ENCODE measurements around the gene GALNT9.

The GALNT9 gene

GRCh38 chr12:132176385-132176919, 152.9 kb downstream of the GALNT9 start:
- no peak for DNase-seq

GRCh38 chr12:132175496-132176384, 153.6 kb downstream of the GALNT9 start:
- no peak for DNase-seq

- DNase-seq: no peak
These were observed 154.4 kb downstream of the GALNT9 start for GRCh38 chr12:132174839-132175490.

- DNase-seq: no peak
These were observed 155.2 kb downstream of the GALNT9 start for GRCh38 chr12:132174015-132174838.

- DNase-seq: no peak
These were observed 156.0 kb downstream of the GALNT9 start for GRCh38 chr12:132173135-132174014.

- DNase-seq: no peak
These were observed 156.8 kb downstream of the GALNT9 start for GRCh38 chr12:132172619-132173018.

- DNase-seq: no peak
These were observed 157.3 kb downstream of the GALNT9 start for GRCh38 chr12:132171968-132172521.

GRCh38 chr12:132171293-132171967, 158.0 kb downstream of the GALNT9 start:
- no peak for DNase-seq

- no peak for DNase-seq
These were observed 158.6 kb downstream of the GALNT9 start for GRCh38 chr12:132170637-132171292.

- no peak for DNase-seq
These were observed 159.2 kb downstream of the GALNT9 start for GRCh38 chr12:132170094-132170636.

GRCh38 chr12:132169376-132169775, 160.0 kb downstream of the GALNT9 start:
- no peak for DNase-seq

- DNase-seq: no peak
These were observed 160.9 kb downstream of the GALNT9 start for GRCh38 chr12:132168311-132169031.

- DNase-seq: no peak
These were observed 161.6 kb downstream of the GALNT9 start for GRCh38 chr12:132167611-132168310.

- no peak for DNase-seq
These were observed 162.4 kb downstream of the GALNT9 start for GRCh38 chr12:132166801-132167591.

- no peak for DNase-seq
These were observed 163.3 kb downstream of the GALNT9 start for GRCh38 chr12:132166093-132166492.

- no peak for DNase-seq
These were observed 163.8 kb downstream of the GALNT9 start for GRCh38 chr12:132165584-132165983.

GRCh38 chr12:132164426-132164825, 165.0 kb downstream of the GALNT9 start:
- DNase-seq: no peak

GRCh38 chr12:132163911-132164288, 165.5 kb downstream of the GALNT9 start:
- DNase-seq: no peak
